PFSK-1 (cell line): ENCODE data around the gene TTLL12.

Source experiments
- POLR2AphosphoS5 ChIP-seq: IDR thresholded peaks from 2 replicates; pipeline ENCODE4 v1.6.1; 2012; ENCODE audit warnings: low read depth, mild to moderate bottlenecking, control low read depth, low read length, moderate library complexity
- TAF1 ChIP-seq: IDR thresholded peaks from 2 replicates; pipeline ENCODE4 v1.6.1; 2012; ENCODE audit warnings: low read length, control low read depth, borderline replicate concordance; ENCODE audit not compliant: insufficient read depth

GRCh38 chr22:43188829-43189545, 2.1 kb upstream of the TTLL12 start:
- TF ChIP-seq POLR2AphosphoS5, result no peak
- no peak for TF ChIP-seq TAF1
